GM23248 (cell line): ENCODE measurements around the gene CHODL. TPM values are rescaled to one million over a fixed set of nuclear protein-coding genes. Genes with fewer than 3 reads are reported as not detected.

Source experiments
- DNase-seq: peaks from one replicate; pipeline ENCODE4 v3.0.0-alpha.2; 2015
- H2AFZ ChIP-seq: fragments of 200-600 bp; sonication (generic); 2 replicates; pipeline ENCODE4 v1.6.1; 2016; ENCODE audit warnings: antibody characterized with exemption
- H3F3A ChIP-seq: fragments of 200-600 bp; sonication (generic); 2 replicates; pipeline ENCODE4 v1.6.1; 2016; ENCODE audit warnings: mild to moderate bottlenecking, antibody characterized with exemption, mixed run types; ENCODE audit not compliant: insufficient read depth
- H3K27ac ChIP-seq: fragments of 200-600 bp; sonication (generic); 2 replicates; pipeline ENCODE4 v1.5.1; 2016; ENCODE audit warnings: mild to moderate bottlenecking
- H3K27me3 ChIP-seq: fragments of 200-600 bp; sonication (generic); replicated peaks from 2 replicates; pipeline ENCODE4 v1.6.1; 2016; ENCODE audit warnings: mild to moderate bottlenecking; ENCODE audit not compliant: insufficient read depth
- H3K36me3 ChIP-seq: fragments of 200-600 bp; sonication (generic); 2 replicates; pipeline ENCODE4 v1.6.1; 2016; ENCODE audit warnings: low read depth, mild to moderate bottlenecking
- H3K4me1 ChIP-seq: fragments of 200-600 bp; sonication (generic); 2 replicates; pipeline ENCODE4 v1.6.1; 2016; ENCODE audit warnings: mild to moderate bottlenecking; ENCODE audit not compliant: insufficient read depth
- H3K4me2 ChIP-seq: fragments of 200-600 bp; sonication (generic); one replicate; pipeline ENCODE4 v1.6.1; 2016; ENCODE audit warnings: mild to moderate bottlenecking; ENCODE audit not compliant: unreplicated experiment
- H3K4me3 ChIP-seq: fragments of 200-600 bp; sonication (generic); 2 replicates; pipeline ENCODE4 v1.5.1; 2016; ENCODE audit warnings: mild to moderate bottlenecking
- H3K79me2 ChIP-seq: fragments of 200-600 bp; sonication (generic); 2 replicates; pipeline ENCODE4 v1.6.1; 2016; ENCODE audit warnings: mild to moderate bottlenecking; ENCODE audit not compliant: insufficient read depth
- H3K9ac ChIP-seq: fragments of 200-600 bp; sonication (generic); 2 replicates; pipeline ENCODE4 v1.6.1; 2016; ENCODE audit warnings: mild to moderate bottlenecking
- H3K9me2 ChIP-seq: fragments of 200-600 bp; sonication (generic); 2 replicates; pipeline ENCODE4 v1.6.1; 2016; ENCODE audit warnings: mixed run types, mild to moderate bottlenecking, moderate library complexity; ENCODE audit not compliant: insufficient read depth
- H3K9me3 ChIP-seq: fragments of 200-600 bp; sonication (generic); one replicate; pipeline ENCODE4 v1.6.1; 2017; ENCODE audit warnings: low read depth
- H4K20me1 ChIP-seq: fragments of 200-600 bp; sonication (generic); 2 replicates; pipeline ENCODE4 v1.6.0; 2016; ENCODE audit not compliant: insufficient read depth
- EZH2 ChIP-seq: fragments of 200-600 bp; sonication (generic); IDR thresholded peaks from 2 replicates; pipeline ENCODE4 v1.6.1; 2018; ENCODE audit warnings: antibody characterized with exemption, mild to moderate bottlenecking; ENCODE audit not compliant: insufficient read depth, poor library complexity, severe bottlenecking
- EZH2phosphoT487 ChIP-seq: fragments of 200-600 bp; sonication (generic); IDR thresholded peaks from 2 replicates; pipeline ENCODE4 v1.6.1; 2018; ENCODE audit warnings: antibody characterized with exemption, moderate library complexity, mild to moderate bottlenecking, low read depth; ENCODE audit not compliant: insufficient read depth
- WGBS, 2 experiments: methylation state at CpG; one replicate each; pipeline ENCODE4 v1.1.6; 2015 to 2017; ENCODE audit warnings: low lambda C conversion rate in 2 of 2, low coverage in 1 of 2; ENCODE audit errors: missing lambda C conversion rate in 2 of 2; 5-methylcytosine and 5-hydroxymethylcytosine counted together
- in situ Hi-C: fragments of 300-500 bp; cut with MboI; formaldehyde crosslinking; loops from 2 replicates; pipeline ENCODE4 v1.15.0; 2020
- polyA plus RNA-seq: library from polyadenylated mRNA; unstranded; fragments of >200 nt; fragmentation: Nextera tagmentation; extraction: Ambion mirVana; gene quantifications from 2 replicates; pipeline ENCODE4 v1.2.1, GENCODE V29; 2016
- total RNA-seq: library from RNA; depleted of rRNA; stranded (reverse); fragments of >200 nt; shearing (Covaris generic); gene quantifications from 2 replicates; pipeline ENCODE4 v1.2.3, GENCODE V29; 2014

Gene CHODL
- total and polyA plus RNA-seq, 2 experiments from 2014 or later = not detected

- no peak overlapping the region for H3K4me2 ChIP-seq
- no peak overlapping the region for H3K4me3 ChIP-seq
- H3K9me2 ChIP-seq = no peaks in the 10 kb centered on the region
- no peak overlapping the region for H3K27ac ChIP-seq
- no peaks in the 10 kb centered on the region for H3K4me1 ChIP-seq
- 0 to 7% methylated on average over 1 of the region's 1 CpG for WGBS, 2 experiments
- H4K20me1 ChIP-seq = no peaks in the 10 kb centered on the region
- TF ChIP-seq EZH2phosphoT487 (no peak), EZH2 (no peak)
- H2AFZ ChIP-seq = no peak overlapping the region
- no peaks in the 10 kb centered on the region for H3K79me2 ChIP-seq
- peaks cover 3% of the 10 kb centered on the region for H3K9me3 ChIP-seq
- no peak overlapping the region for H3K9ac ChIP-seq
- H3K36me3 ChIP-seq = no peaks in the 10 kb centered on the region
- DNase-seq = no peak
- in situ Hi-C loops = no loop called here
- H3F3A ChIP-seq = no peaks in the 10 kb centered on the region
- H3K27me3 ChIP-seq = no peaks in the 10 kb centered on the region
These were observed 22.3 kb upstream of the CHODL start for GRCh38 chr21:18222346-18222745.

DNA sequence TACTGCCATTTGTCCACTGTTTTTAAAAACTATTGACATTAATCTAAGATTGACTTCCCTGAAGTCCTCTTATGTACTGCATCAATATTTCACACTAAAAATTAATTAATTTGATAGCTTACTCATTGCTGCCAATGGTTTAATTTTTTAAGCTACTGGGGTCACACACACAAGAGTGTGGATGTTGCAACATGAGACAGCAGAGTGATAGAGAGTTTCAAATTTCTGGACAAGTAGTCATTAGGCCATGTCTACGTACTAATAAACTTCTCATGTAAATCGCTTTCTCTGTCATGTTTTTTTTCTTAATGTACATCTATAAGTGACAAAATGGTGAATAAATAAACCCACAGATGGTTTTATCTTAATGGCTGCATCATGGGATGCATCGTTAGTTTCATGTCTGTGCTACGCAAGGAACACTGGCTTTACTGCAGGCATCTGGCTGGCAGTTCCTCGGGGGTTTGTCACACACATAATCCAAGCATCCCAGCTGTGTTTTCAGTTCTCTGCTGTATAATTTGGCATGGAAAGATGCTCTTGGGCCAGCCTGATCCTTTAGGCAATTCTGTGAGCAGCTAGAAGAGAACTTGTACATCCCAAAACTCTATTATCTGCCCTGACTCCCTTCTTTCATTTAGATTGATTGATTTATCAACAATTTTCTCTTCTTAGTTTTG is 16.4 kb upstream of the CHODL start:
- in situ Hi-C loops = no loop called here

GRCh38 chr21:18235545-18235944 is 9.1 kb upstream of the CHODL start:
- no peak overlapping the region for H3K4me2 ChIP-seq
- no peak overlapping the region for H3K27ac ChIP-seq
- in situ Hi-C loops = no loop called here
- H3K79me2 ChIP-seq = no peaks in the 10 kb centered on the region
- no peaks in the 10 kb centered on the region for H3K36me3 ChIP-seq
- no peak for TF ChIP-seq EZH2phosphoT487
- no peak for TF ChIP-seq EZH2
- WGBS, 2 experiments = 2 to 3% methylated on average over 1 of the region's 1 CpG
- no peak overlapping the region for H3K4me3 ChIP-seq
- H4K20me1 ChIP-seq = no peaks in the 10 kb centered on the region
- no peaks in the 10 kb centered on the region for H3F3A ChIP-seq
- H3K9ac ChIP-seq = no peak overlapping the region
- no peaks in the 10 kb centered on the region for H3K9me2 ChIP-seq
- DNase-seq = no peak
- no peaks in the 10 kb centered on the region for H3K4me1 ChIP-seq
- H3K9me3 ChIP-seq = no peaks in the 10 kb centered on the region
- H2AFZ ChIP-seq = no peak overlapping the region
- no peaks in the 10 kb centered on the region for H3K27me3 ChIP-seq

More for the DNA sequence above, 16.4 kb upstream of the CHODL start:
- Histone ChIP-seq H2AFZ (no peak overlapping the region), H3K9me2 (no peaks in the 10 kb centered on the region), H3K4me2 (no peak overlapping the region), H3K9me3 (peaks cover 3% of the 10 kb centered on the region), H3K27me3 (no peaks in the 10 kb centered on the region), H3F3A (no peaks in the 10 kb centered on the region), H3K36me3 (no peaks in the 10 kb centered on the region), H3K4me3 (no peak overlapping the region), H3K27ac (no peak overlapping the region), H3K9ac (no peak overlapping the region), H4K20me1 (no peaks in the 10 kb centered on the region), H3K79me2 (no peaks in the 10 kb centered on the region), H3K4me1 (no peaks in the 10 kb centered on the region)
- 2 to 3% methylated on average over 5 of the region's 5 CpGs for WGBS, 2 experiments
- no peak for DNase-seq
- TF ChIP-seq EZH2phosphoT487 (no peak), EZH2 (no peak)

- in situ Hi-C loops = no loop called here
- Histone ChIP-seq H3K9me2 (no peaks in the 10 kb centered on the region), H3K36me3 (no peaks in the 10 kb centered on the region), H3F3A (no peaks in the 10 kb centered on the region), H3K9me3 (no peaks in the 10 kb centered on the region), H3K9ac (no peak overlapping the region), H3K4me1 (no peaks in the 10 kb centered on the region), H4K20me1 (no peaks in the 10 kb centered on the region), H2AFZ (no peak overlapping the region), H3K4me2 (no peak overlapping the region), H3K79me2 (no peaks in the 10 kb centered on the region), H3K27ac (no peak overlapping the region), H3K27me3 (no peaks in the 10 kb centered on the region), H3K4me3 (no peak overlapping the region)
- 8% methylated on average over 22 of the region's 22 CpGs for WGBS, 2 experiments
- DNase-seq = no peak
- no peak for TF ChIP-seq EZH2phosphoT487
- no peak for TF ChIP-seq EZH2
These were observed 883 bp downstream of the CHODL start for GRCh38 chr21:18245464-18245967.

DNA sequence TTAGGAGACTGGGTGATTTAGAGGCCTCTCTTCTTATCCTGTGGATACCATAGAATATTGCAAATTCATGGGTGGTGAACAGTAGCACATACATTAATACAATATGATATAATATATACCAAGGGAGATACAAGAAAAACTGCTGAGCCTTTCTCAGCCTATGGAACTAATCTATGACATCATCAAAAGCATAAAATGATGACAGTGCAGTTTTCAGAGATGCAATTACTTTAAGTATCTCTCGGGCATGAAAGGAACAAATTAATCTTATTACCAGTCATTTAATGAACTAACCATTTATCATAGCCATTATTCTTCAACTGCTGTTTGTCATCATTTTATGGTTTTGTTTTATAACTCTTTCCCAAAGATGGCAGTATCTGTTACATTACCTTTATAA is 3.5 kb downstream of the CHODL start:
- in situ Hi-C loops = no loop called here
- H3F3A ChIP-seq = no peaks in the 10 kb centered on the region
- H3K4me2 ChIP-seq = no peak overlapping the region
- no peak overlapping the region for H3K4me3 ChIP-seq
- H3K4me1 ChIP-seq = no peaks in the 10 kb centered on the region
- DNase-seq = no peak
- H3K36me3 ChIP-seq = no peaks in the 10 kb centered on the region
- no peak overlapping the region for H3K9ac ChIP-seq
- H3K9me2 ChIP-seq = no peaks in the 10 kb centered on the region
- no peak for TF ChIP-seq EZH2phosphoT487
- TF ChIP-seq EZH2 = no peak
- no peaks in the 10 kb centered on the region for H3K9me3 ChIP-seq
- H3K27ac ChIP-seq = no peak overlapping the region
- H4K20me1 ChIP-seq = no peaks in the 10 kb centered on the region
- no peaks in the 10 kb centered on the region for H3K27me3 ChIP-seq
- H2AFZ ChIP-seq = no peak overlapping the region
- WGBS, 2 experiments = 74 to 96% methylated on average over 1 of the region's 1 CpG
- H3K79me2 ChIP-seq = no peaks in the 10 kb centered on the region
